Smooth muscle cell (in vitro differentiated cells): ENCODE results near the gene CDNF. TPM values are rescaled to one million over a fixed set of nuclear protein-coding genes. Genes with fewer than 3 reads are reported as not detected.

ENCODE experiments used
- DNase-seq: peaks from one replicate; lab custom pipeline; 2025; ENCODE audit not compliant: unreplicated experiment; lab: John Stamatoyannopoulos, UW
- H2AFZ ChIP-seq: fragments of 200-600 bp; sonication (generic); 2 replicates; pipeline ENCODE4 v1.6.0; 2016; ENCODE audit warnings: antibody characterized with exemption, low read depth, mild to moderate bottlenecking
- H3F3A ChIP-seq: fragments of 200-600 bp; sonication (generic); 2 replicates; pipeline ENCODE4 v1.6.0; 2017; ENCODE audit warnings: antibody characterized with exemption, low read depth
- H3K27ac ChIP-seq: fragments of 200-600 bp; sonication (generic); 2 replicates; pipeline ENCODE4 v1.5.1; 2016; ENCODE audit warnings: low read depth, mild to moderate bottlenecking
- H3K27me3 ChIP-seq: fragments of 200-600 bp; sonication (generic); 2 replicates; pipeline ENCODE4 v1.6.1; 2016; ENCODE audit warnings: low read depth, mild to moderate bottlenecking
- H3K36me3 ChIP-seq: fragments of 200-600 bp; sonication (generic); 2 replicates; pipeline ENCODE4 v1.5.1; 2016; ENCODE audit warnings: low read depth
- H3K4me1 ChIP-seq: fragments of 200-600 bp; sonication (generic); 2 replicates; pipeline ENCODE4 v1.5.1; 2016; ENCODE audit warnings: low read depth
- H3K4me2 ChIP-seq: fragments of 200-600 bp; sonication (generic); 2 replicates; pipeline ENCODE4 v1.6.0; 2016; ENCODE audit warnings: mild to moderate bottlenecking
- H3K4me3 ChIP-seq: fragments of 200-600 bp; sonication (generic); 2 replicates; pipeline ENCODE4 v1.5.1; 2016; ENCODE audit warnings: mild to moderate bottlenecking
- H3K79me2 ChIP-seq: fragments of 200-600 bp; sonication (generic); 2 replicates; pipeline ENCODE4 v1.6.0; 2016; ENCODE audit warnings: low read depth, mild to moderate bottlenecking
- H3K9ac ChIP-seq: fragments of 200-600 bp; sonication (generic); 2 replicates; pipeline ENCODE4 v1.6.0; 2016; ENCODE audit warnings: low read depth
- H3K9me3 ChIP-seq: fragments of 200-600 bp; sonication (generic); replicated peaks from 2 replicates; pipeline ENCODE4 v1.5.1; 2016; ENCODE audit warnings: low read depth
- H4K20me1 ChIP-seq: fragments of 200-600 bp; sonication (generic); 2 replicates; pipeline ENCODE4 v1.6.0; 2016; ENCODE audit warnings: low read depth
- CTCF ChIP-seq: fragments of 200-600 bp; sonication (generic); IDR thresholded peaks from 2 replicates; pipeline ENCODE4 v1.5.1; 2017; ENCODE audit warnings: borderline replicate concordance, mild to moderate bottlenecking, antibody characterized with exemption; ENCODE audit not compliant: insufficient read depth, poor library complexity, severe bottlenecking
- WGBS: methylation state at CpG from one replicate; pipeline ENCODE4 v1.1.7; 2016; ENCODE audit warnings: low lambda C conversion rate; 5-methylcytosine and 5-hydroxymethylcytosine counted together
- polyA plus RNA-seq: library from polyadenylated mRNA; unstranded; fragments of >200 nt; fragmentation: Nextera tagmentation; extraction: Ambion mirVana; gene quantifications from 2 replicates; pipeline ENCODE4 v1.2.1, GENCODE V29; 2016
- total RNA-seq: library from RNA; depleted of rRNA; stranded (reverse); fragments of >200 nt; gene quantifications from 2 replicates; pipeline ENCODE4 v1.2.3, GENCODE V29; 2014

CDNF gene
- total and polyA plus RNA-seq, 2 experiments from 2014 or later = 0.63 to 4.1 TPM

GRCh38 chr10:14803827-14804226 lies 34.0 kb downstream of the CDNF start:
- no peak overlapping the region for H3K9ac ChIP-seq
- 95% methylated on average over 1 of the region's 1 CpG for WGBS
- H3K4me2 ChIP-seq = no peak overlapping the region
- H3K27me3 ChIP-seq = peaks cover 30% of the 10 kb centered on the region
- no peak overlapping the region for H2AFZ ChIP-seq
- no peaks in the 10 kb centered on the region for H3F3A ChIP-seq
- H3K9me3 ChIP-seq = no peaks in the 10 kb centered on the region
- DNase-seq = no peak
- H3K4me3 ChIP-seq = no peak overlapping the region
- no peak overlapping the region for H3K27ac ChIP-seq
- H3K36me3 ChIP-seq = no peaks in the 10 kb centered on the region
- H4K20me1 ChIP-seq = no peaks in the 10 kb centered on the region
- no peak for TF ChIP-seq CTCF
- H3K4me1 ChIP-seq = no peaks in the 10 kb centered on the region
- H3K79me2 ChIP-seq = no peaks in the 10 kb centered on the region

GRCh38 chr10:14801723-14802122 lies 36.1 kb downstream of the CDNF start:
- Histone ChIP-seq H3K4me2 (no peak overlapping the region), H4K20me1 (no peaks in the 10 kb centered on the region), H3K36me3 (no peaks in the 10 kb centered on the region), H3K4me3 (no peak overlapping the region), H2AFZ (no peak overlapping the region), H3K4me1 (no peaks in the 10 kb centered on the region), H3K9me3 (no peaks in the 10 kb centered on the region), H3K9ac (no peak overlapping the region), H3F3A (no peaks in the 10 kb centered on the region), H3K27me3 (peaks cover 25% of the 10 kb centered on the region), H3K27ac (no peak overlapping the region), H3K79me2 (no peaks in the 10 kb centered on the region)
- TF ChIP-seq CTCF = no peak
- WGBS = 87% methylated on average over 5 of the region's 5 CpGs
- no peak for DNase-seq

- Histone ChIP-seq H3K79me2 (no peaks in the 10 kb centered on the region), H3K9me3 (no peaks in the 10 kb centered on the region), H3K27ac (no peak overlapping the region), H3K4me3 (no peak overlapping the region), H4K20me1 (no peaks in the 10 kb centered on the region), H3F3A (no peaks in the 10 kb centered on the region), H3K4me2 (no peak overlapping the region), H3K9ac (no peak overlapping the region), H3K27me3 (peaks cover 25% of the 10 kb centered on the region), H3K36me3 (no peaks in the 10 kb centered on the region), H2AFZ (no peak overlapping the region), H3K4me1 (no peaks in the 10 kb centered on the region)
- DNase-seq = no peak
- 65% methylated on average over 1 of the region's 1 CpG for WGBS
- TF ChIP-seq CTCF = no peak
These were observed 37.4 kb downstream of the CDNF start for GRCh38 chr10:14800397-14800796.

- Histone ChIP-seq H4K20me1 (no peaks in the 10 kb centered on the region), H3K4me2 (no peak overlapping the region), H3F3A (no peaks in the 10 kb centered on the region), H3K27ac (no peak overlapping the region), H3K79me2 (no peaks in the 10 kb centered on the region), H3K9ac (no peak overlapping the region), H2AFZ (no peak overlapping the region), H3K4me1 (no peaks in the 10 kb centered on the region), H3K27me3 (peaks cover 25% of the 10 kb centered on the region), H3K36me3 (no peaks in the 10 kb centered on the region), H3K9me3 (no peaks in the 10 kb centered on the region), H3K4me3 (no peak overlapping the region)
- 85% methylated on average over 5 of the region's 5 CpGs for WGBS
- no peak for DNase-seq
- no peak for TF ChIP-seq CTCF
These were observed 39.2 kb downstream of the CDNF start for GRCh38 chr10:14798636-14799035.
